GM18502 (cell line): ENCODE measurements around the gene PRKAR1B.

Source experiments
- ATAC-seq: cut with Tn5 transposase; IDR thresholded peaks from one replicate; pipeline ENCODE4 v1.9.1; 2021; ENCODE audit warnings: mild to moderate bottlenecking; ENCODE audit not compliant: unreplicated experiment, poor library complexity

PRKAR1B gene

DNA sequence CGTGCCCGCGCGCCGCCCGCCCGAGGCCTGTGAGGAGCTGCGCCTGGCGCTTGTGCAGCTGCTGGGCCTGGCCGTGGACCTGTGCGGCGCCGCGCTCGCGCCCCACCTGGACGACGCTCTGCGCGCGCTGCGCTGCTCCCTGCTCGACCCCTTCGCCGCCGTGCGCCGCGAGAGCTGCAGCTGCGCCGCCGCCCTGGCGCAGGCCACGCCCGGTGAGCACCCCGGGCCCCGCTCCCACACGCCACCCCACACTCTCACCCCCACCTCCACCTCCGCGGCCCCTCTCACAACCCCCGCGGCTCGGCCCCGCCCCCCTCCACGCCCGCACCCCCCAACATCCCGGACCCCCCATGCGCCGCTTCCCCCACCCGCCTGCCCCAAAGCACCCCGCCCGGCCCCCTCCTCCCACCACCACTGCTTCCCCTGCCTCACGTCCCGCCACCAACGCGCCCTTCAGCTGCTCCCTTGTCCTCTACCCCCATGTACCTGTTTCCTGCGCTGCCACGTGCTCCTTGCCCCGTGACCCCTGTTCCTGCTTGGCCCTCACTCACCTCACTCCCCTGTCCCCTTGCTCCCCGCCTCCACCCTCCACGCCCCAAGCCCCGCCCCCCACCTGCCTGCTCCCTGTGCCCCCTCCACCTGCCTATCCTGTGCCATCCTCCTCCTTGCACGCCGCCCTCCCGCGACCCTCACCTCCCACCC lies at the start of gene PRKAR1B:
PRKAR1B (minus strand) TSS at position 178 of the 702 bp plus-strand sequence. CDS start 15,776 bp downstream, outside the sequence.
- peak; percentile 64 for ATAC-seq

DNA sequence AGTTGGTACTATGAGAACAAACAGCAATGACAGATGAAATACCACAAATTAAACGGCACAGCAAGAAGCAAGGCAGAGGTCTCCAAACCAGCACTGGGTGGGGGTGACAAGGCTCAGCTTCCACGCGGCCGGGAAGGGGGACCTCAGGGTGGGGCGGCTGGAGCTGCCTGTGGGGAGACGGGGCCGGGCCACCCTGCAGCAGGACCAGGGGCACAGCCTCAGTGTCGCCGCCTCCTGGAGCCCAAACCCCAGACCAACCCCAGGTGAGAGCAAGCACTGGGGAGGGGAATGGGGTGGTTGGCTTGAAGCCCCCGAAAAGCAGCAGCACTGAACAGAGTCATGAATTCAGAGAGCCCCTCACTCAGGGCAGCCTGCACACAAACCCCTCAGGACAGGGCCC lies 49.3 kb upstream of the PRKAR1B start:
- ATAC-seq = no peak

DNA sequence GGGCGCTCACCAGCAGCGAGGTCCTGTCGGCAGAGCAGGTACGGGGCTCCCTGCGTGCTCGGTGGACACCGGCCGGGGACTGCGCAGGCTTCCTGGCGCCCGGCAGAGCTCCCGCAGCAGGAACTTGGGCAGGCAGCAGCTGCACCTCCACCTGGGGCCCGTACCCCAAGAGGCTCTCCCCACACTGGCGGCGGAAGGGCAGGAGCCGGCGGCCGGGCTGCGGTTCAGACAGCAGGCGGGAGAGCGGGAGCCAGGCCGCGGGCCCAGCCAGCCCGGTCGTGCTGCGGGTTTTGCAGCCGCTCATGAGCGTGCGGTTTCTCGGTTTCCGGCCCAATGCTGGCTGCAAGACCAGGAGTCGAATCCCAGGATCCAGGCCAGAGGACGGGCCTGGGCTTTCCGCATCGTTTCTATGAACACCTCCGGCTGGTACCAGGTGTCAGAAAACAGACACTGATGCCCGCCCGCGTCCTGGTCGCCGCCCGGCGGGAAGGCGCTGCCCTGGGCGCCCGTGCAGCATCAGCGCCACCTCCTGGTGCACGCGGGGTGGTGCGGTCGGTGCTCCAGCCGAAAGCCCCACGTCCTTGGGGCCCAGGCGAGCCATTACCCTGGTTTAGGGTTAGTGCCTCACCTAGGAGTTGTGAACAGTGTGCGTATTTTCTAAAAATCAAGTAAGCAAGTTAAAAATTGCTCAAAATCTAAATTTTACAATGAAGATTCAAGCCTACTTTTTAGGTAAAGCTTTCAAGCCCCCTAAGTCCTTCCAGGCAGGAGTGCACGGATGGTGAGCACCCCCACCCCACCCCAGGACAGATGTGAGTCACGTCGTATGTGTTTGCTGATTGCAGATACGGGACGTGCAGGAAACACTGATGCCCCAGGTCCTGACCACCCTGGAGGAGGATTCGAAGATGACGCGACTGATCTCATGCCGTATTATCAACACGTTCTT lies 47.4 kb upstream of the PRKAR1B start:
- no peak for ATAC-seq

DNA sequence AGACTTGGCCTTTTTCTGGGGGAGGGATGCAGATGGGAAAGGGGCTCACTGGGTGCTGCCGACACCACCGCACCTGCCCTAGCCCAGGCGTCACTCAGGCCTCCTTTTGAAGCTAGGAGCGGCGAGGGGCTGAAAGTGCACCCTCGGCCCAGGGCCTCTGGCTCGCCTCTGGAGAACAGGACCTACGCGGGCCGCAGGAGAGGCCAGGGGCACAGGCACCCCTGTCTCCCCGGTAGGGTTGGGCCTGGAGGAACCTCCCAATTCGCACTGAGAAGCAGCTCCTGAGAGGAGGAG lies 46.5 kb upstream of the PRKAR1B start:
- no peak for ATAC-seq

DNA sequence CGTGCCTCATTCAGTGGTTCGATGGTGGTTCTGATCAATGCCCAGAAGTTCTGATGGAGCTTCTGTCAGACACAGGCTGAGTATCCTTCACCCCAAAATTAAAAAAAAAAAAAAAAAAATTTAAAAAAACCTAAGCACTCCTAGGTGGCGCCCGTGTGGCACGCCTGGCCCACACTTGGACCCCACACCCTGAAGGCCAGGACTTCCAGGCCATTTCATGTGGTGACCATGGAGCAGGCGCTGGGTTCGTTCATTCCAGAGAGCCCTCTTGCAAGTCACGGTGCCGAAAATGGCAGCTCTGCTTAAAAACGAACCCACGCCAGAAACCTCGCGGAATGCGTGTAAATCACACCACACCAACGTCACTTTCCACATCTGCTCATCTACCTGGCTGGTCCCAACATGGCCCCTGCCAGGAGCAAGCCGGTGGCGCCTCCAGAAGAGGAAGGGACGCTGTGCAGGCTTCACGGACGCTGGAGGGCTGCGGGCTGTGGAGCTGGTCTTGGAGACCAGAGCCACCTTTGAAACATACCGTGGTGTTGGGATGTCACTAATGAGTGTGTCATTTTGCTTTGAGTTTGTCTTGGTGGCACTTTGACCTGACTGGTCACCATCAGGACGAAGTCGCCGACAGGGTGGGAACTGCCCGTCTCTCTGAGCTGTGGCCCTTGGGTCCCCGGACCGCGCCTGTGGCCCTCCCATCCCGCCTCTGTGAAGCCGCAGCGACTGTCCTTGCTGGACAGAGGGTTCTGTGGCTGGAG lies 46.0 kb upstream of the PRKAR1B start:
- ATAC-seq = no peak

DNA sequence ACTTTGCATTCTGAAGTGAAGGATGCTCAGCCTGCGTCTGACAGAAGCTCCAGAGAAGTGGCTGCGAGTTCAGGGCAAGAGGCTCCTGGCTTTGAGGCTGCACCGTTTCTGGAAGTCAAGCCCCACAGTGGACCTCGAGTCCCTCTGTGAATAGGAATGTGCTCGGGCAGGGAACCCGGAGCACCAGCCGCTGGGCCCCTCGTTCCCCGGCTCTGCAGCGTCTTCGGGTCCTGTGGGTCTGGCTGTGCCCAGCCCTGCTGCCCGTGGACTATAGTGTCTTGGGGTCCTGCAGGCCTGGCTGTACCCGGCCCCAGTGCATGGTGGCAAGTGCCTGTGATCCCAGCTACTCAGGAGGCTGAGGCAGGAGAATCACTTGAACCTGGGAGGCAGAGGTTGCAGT lies 45.3 kb upstream of the PRKAR1B start:
- ATAC-seq = no peak

DNA sequence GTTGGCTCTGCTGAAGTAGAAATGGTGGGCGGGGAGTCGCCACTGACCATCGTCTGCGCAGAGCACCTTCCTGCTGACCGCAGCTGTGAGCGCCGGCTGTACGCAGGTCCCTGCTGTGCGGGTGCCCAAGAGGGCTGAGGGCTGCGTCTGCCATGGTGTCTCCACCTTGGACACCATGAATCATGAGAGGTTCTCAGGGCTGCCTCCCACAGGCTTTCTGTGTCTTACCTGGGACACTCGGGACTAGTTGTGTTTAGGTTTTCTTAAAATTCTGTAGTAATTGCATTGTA lies 44.9 kb upstream of the PRKAR1B start:
- no peak for ATAC-seq

DNA sequence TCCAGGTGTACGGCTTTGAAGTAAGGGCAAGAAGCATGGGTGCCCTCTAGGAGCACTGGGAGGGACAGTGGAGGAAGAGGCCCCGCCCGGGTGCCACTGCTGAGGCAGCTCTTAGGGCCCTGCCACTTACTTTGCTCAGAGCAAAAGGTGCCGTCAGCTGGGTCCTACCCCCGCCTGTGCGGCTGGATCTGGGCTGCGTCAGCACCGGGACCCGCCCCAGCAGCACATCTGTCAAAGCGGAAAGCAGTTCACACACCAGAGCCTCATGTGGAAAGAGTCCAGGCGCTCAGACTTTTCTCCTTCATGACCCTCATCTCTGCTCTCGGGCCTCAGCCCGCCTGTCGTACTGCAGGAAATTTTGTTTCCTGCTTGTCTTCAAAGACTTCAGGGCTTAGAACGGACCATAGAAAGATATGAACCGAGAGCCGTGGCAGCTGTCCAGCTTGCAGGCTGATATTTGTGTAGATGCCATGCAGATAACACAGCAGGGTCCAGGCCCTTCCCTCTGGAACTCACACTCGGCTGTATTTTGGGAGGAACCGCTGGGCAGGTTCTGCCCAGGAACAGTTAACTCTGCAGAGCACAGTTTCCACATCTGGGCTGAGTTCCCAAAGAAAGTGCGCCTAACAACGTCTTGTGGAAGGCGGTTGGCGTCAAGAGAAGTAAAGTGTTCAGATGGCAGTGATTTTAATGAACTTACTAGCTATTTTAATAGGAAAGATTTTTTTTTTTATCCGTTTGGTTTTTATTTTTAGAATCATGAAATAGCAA lies 44.3 kb upstream of the PRKAR1B start:
- no peak for ATAC-seq

DNA sequence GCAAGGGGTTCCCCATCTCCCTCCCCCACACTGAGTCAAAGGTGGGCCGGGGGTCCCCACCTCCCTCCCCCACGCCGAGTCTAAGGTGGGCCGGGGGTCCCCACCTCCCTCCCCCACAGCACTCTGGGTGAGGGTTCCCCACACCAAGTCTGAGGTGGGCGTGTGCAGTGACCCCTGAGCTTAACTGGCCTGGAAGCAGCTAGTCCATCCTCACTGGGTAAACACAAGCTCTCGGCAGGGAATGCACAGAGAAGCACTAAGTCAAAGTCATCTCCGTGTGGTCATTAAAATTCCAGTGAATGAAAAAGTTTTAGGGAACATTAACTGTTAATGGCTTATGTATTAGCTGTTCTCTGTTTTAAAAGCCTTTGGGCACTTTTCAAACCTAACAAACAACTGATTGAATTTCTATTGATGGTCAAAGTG lies 43.7 kb upstream of the PRKAR1B start:
- no peak for ATAC-seq

DNA sequence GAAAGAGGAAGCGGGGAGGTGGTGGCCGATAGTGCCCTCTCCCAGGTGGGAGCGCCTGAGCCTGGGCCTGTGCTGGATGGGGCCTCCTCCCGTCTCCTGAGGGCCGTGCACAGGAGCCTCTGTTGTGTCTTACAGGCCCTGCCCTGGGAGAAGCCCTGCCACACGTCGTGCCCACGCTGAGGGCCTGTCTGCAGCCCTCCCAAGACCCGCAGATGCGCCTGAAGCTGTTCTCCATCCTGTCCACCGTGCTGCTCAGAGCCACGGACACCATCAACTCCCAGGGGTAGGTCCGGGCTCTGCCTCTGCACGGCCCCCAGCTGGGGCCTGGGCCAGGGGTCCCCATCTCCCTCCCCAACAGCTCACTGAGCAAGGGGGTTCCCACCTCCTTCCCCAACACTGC lies 43.3 kb upstream of the PRKAR1B start:
- ATAC-seq = no peak

DNA sequence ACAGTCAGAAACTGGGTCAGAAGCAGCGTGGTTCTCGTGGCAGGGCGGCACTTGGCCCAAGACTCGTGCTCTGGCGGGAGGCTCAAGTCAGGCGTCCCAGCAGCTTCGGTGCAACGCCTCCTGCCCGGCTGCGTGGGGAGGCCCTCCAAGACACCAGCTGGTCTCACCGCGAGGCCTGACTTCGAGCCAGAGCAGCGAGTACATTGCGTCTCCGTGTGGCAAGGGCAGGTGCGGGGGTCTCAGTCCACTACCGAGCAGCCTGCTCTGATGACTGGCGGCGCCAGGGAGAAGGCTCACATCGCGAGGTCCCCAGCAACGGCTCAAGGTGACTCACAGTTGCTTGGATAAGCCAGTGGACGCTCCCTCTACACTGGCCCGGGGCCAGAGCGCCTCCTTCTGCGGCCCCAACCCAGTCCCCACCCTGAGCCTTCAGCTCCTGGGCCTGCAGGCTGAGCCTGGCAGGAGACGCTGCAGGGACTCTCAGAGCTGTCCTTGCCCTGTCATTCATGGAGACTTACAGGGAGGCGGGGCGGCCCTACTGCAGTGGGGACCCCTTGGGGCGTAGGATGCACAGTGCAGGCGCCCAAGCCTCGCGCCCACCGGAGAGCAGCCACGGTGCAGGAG lies 41.9 kb upstream of the PRKAR1B start:
- no peak for ATAC-seq

DNA sequence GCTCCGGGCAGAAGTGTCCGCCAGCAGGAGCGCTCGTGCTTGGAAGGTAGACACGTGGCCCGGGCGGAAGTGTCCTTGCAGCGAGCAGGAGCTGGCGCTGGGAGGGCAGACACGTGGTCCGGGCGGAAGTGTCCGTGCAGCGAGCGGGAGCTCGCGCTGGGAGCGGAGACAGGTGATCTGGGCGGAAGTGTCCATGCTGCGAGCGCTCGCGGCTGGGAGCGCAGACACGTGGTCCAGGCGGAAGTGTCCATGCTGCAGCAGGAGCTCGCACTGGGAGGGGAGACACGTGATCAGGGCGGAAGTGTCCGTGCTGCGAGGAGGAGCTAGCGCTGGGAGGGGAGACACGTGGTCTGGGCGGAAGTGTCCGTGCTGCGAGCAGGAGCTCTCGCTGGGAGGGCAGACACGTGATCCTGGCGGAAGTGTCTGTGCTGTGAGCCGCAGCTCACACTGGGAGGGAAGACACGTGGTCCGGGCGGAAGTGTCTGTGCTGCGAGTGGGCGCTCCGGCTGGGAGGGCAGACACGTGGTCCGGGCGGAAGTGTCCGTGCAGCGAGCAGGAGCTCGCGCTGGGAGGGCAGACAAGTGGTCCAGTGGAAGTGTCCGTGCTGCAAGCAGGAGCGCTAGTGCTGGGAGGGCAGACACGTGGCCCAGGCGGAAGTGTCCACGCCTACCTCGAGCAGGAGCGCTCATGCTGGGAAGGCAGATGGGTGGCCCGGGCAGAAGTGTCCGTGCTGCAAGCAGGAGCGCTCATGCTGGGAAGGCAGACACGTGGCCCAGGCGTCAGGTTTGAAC lies 41.1 kb upstream of the PRKAR1B start:
- ATAC-seq = no peak

DNA sequence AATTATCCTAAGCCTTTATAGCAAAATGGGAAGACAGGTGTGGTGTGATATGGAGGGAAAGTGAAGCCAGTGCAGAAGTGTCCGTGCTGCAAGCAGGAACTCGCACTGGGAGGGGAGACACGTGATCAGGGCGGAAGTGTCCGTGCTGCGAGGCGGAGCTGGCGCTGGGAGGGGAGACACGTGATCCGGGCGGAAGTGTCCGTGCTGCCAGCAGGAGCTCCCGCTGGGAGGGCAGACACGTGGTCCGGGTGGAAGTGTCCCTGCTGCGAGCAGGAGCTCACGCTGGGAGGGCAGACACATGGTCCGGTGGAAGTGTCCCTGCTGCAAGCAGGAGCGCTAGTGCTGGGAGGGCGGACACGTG lies 40.5 kb upstream of the PRKAR1B start:
- ATAC-seq = no peak

DNA sequence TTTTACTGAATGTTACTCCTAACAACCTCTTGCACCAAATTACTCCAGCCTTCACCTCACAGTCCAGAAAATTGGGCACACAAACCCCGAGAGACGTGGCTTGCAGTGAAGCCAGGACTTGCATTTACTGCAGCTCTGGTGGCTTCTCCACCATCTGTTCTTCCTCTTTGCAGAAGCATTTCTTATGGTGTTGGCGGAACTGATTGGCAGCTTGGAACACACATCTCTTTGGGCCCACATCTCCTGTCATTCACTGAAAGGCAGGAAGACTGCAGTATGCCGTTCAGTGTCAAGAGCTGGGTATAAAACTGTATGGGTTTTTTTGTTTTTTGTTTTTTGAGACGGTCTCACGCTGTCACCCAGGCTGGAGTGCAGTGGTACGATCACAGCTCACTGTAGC lies 38.3 kb upstream of the PRKAR1B start:
- no peak for ATAC-seq

DNA sequence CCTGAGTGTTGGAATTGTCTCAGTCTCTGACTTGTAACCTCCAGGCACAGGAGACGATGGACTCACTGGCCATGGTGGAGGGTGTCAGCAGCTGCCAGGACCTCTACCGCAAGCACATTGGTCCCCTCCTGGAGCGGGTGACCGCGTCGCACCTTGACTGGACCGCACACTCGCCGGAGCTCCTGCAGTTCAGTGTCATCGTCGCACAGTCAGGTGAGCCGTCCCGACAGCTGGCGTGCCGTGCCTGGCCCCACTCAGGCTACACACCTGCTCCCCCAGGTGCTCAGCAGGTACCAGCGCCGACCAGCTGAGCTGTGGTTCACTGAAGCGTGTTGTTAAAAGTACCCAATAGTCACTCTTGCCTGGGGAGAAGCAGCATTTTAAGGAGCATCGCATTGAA lies 36.7 kb upstream of the PRKAR1B start:
- no peak for ATAC-seq

DNA sequence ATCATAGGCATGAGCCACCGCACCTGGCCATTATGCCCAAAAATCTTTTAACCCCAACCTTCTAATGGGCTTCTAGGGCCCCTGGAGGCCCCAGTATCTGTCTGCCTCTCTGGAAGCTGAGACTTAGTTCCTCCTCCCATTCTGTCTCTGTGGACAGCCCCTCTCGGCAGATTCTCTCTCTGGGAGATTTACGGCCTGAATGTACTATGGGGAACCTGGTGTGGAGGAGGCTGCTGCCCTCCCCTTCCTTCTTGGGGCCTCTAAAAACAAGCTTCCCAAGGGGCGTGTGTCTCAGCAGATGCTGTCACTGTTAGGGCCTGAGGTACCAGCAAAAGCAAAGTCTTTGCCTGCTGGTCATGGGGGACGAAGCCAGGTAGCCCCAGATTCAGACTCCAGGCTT lies 35.8 kb upstream of the PRKAR1B start:
- ATAC-seq = no peak

DNA sequence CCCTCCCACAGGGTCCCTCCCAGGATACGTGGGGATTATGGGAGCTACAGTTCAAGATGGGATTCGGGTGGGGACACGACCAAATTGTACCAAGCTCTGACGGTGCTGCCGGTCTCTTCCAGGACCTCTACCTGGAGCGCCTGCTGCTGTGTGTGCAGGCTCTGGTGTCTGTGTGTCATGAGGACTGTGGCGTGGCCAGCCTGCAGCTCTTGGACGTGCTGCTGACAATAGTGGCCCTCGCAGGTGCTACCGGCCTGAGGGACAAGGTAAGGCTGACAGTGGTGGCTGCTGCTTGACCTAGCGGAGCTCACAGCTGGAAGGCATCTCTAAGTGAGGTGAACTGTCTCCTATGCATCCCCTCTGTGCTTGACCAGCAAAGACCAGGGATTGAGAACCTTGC lies 34.5 kb upstream of the PRKAR1B start:
- ATAC-seq = no peak

DNA sequence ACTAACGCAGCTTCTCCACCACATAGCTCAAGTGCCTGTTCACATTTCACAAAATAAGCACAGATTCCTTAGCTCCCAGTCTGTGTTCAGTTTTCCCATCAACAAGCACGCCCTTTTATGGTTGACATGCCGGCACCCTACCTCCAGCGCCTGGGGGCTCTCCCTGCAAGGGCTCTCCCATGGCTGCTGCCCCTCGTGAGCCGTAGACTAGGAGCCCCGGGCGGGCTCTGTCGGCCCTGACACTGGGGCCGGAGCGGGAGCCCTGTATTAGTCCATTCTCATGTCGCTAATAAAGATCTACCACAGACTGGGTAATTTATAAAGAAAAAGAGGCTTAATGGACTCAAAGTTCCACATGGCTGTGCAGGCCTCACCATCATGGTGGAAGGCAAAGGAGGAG lies 34.0 kb upstream of the PRKAR1B start:
- no peak for ATAC-seq

DNA sequence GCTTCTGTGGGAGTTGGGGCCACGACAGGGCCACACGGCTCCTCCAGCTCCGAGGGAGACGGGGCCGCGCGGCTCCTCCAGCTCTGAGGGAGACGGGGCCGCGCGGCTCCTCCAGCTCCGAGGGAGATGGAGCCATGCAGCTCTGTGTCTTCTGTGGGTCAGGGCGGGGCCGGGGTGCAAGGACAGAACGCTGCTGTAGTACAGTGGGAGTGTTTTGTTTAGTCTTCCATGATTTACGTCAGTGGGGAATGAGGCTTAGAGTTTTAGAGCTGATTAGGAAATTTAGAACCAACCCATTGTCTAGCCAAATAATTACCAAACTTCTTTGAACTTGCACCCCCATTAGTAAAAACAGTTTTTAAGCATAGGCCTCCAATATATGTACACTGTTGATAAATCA lies 32.9 kb upstream of the PRKAR1B start:
- ATAC-seq = no peak
